BLaER1 treated with 17β-estradiol and CSF1 and Interleukin-3, amounts not matched to agents 10 nM and 100 nM (cell line): ENCODE results near the gene GXYLT2.
"Not testable (repeated sequence)": the region's sequence is repeated elsewhere in the genome, so short reads cannot be mapped to it uniquely, and the experiment has no call there.

Experiments used
- H3K27ac ChIP-seq, 11 experiments: shearing (Covaris generic); formaldehyde crosslinking; 2 replicates each; pipeline ENCODE4 v1.8.1; 2022
- H3K27me3 ChIP-seq, 11 experiments: shearing (Covaris generic); formaldehyde crosslinking; 2 replicates each; pipeline ENCODE4 v1.8.1; 2022
- H3K36me3 ChIP-seq, 11 experiments: shearing (Covaris generic); formaldehyde crosslinking; 2 replicates each; pipeline ENCODE4 v1.8.1; 2022
- H3K4me1 ChIP-seq, 10 experiments: shearing (Covaris generic); formaldehyde crosslinking; 2 replicates each; pipeline ENCODE4 v1.8.1; 2022
- H3K4me2 ChIP-seq, 11 experiments: shearing (Covaris generic); formaldehyde crosslinking; 2 replicates each; pipeline ENCODE4 v1.8.1; 2022
- H3K4me3 ChIP-seq, 10 experiments: shearing (Covaris generic); formaldehyde crosslinking; 2 replicates each; pipeline ENCODE4 v1.8.1; 2022
- H3K9ac ChIP-seq, 11 experiments: shearing (Covaris generic); formaldehyde crosslinking; 2 replicates each; pipeline ENCODE4 v1.8.1; 2022
- H3K9me3 ChIP-seq, 11 experiments: shearing (Covaris generic); formaldehyde crosslinking; replicated peaks in 1 of 11; 2 replicates each; pipeline ENCODE4 v1.8.1; 2022
- H4K20me1 ChIP-seq, 11 experiments: shearing (Covaris generic); formaldehyde crosslinking; 2 replicates each; pipeline ENCODE4 v1.8.1; 2022
- Cebpa-rat ChIP-seq, 11 experiments: shearing (Covaris generic); IDR thresholded peaks; 2 replicates each; pipeline ENCODE4 v1.8.1; 2022

GXYLT2 gene

GRCh38 chr3:72914383-72914782 lies 26.5 kb downstream of the GXYLT2 start:
- no peaks in the 10 kb centered on the region for H4K20me1 ChIP-seq
- no peaks in the 10 kb centered on the region for H3K4me1 ChIP-seq
- no peak overlapping the region for H3K4me3 ChIP-seq
- H3K27me3 ChIP-seq, result no peaks in the 10 kb centered on the region
- H3K9ac ChIP-seq, result no peak overlapping the region
- no peaks in the 10 kb centered on the region for H3K36me3 ChIP-seq
- no peaks in the 10 kb centered on the region for H3K9me3 ChIP-seq
- H3K4me2 ChIP-seq, result no peak overlapping the region
- H3K27ac ChIP-seq, result no peak overlapping the region
- no peak for TF ChIP-seq Cebpa-rat (IDR thresholded peaks at IDR 0.05)

GRCh38 chr3:72916250-72916649 lies 28.4 kb downstream of the GXYLT2 start:
- Histone ChIP-seq H3K27me3 (no peaks in the 10 kb centered on the region), H3K9me3 (no peaks in the 10 kb centered on the region), H3K36me3 (no peaks in the 10 kb centered on the region), H4K20me1 (no peaks in the 10 kb centered on the region), H3K4me2 (no peak overlapping the region), H3K9ac (no peak overlapping the region), H3K4me1 (no peaks in the 10 kb centered on the region), H3K27ac (no peak overlapping the region), H3K4me3 (no peak overlapping the region)
- TF ChIP-seq Cebpa-rat (IDR thresholded peaks at IDR 0.05), result no peak

GRCh38 chr3:72919520-72919919 lies 31.7 kb downstream of the GXYLT2 start:
- H3K9me3 ChIP-seq, result 0 out of 22 replicates have a peak, but pooled peaks cover 0 to 5% (median 0%) of the 10 kb centered on the region in 11 experiments
- H4K20me1 ChIP-seq, result no peaks in the 10 kb centered on the region
- H3K27me3 ChIP-seq, result no peaks in the 10 kb centered on the region
- H3K4me3 ChIP-seq, result no peak overlapping the region
- H3K9ac ChIP-seq, result no peak overlapping the region
- no peaks in the 10 kb centered on the region for H3K4me1 ChIP-seq
- no peaks in the 10 kb centered on the region for H3K36me3 ChIP-seq
- no peak for TF ChIP-seq Cebpa-rat (IDR thresholded peaks at IDR 0.05)
- H3K27ac ChIP-seq, result no peak overlapping the region
- no peak overlapping the region for H3K4me2 ChIP-seq

GRCh38 chr3:72924055-72924454 lies 36.2 kb downstream of the GXYLT2 start:
- no peaks in the 10 kb centered on the region for H3K27me3 ChIP-seq

GRCh38 chr3:72928781-72929735 lies 41.2 kb downstream of the GXYLT2 start:
- H3K4me1 ChIP-seq, H3K9ac ChIP-seq, H3K4me2 ChIP-seq, H3K27ac ChIP-seq, H3K27me3 ChIP-seq, H3K4me3 ChIP-seq, H4K20me1 ChIP-seq, H3K36me3 ChIP-seq: not testable (repeated sequence)
- peaks cover 0 to 15% (median 8%) of the 10 kb centered on the region in 11 experiments; a peak in 12 of 22 replicates for H3K9me3 ChIP-seq

More at GRCh38 chr3:72924055-72924454, 36.2 kb downstream of the GXYLT2 start:
- no peaks in the 10 kb centered on the region for H3K36me3 ChIP-seq
- no peak overlapping the region for H3K9ac ChIP-seq
- H4K20me1 ChIP-seq, result no peaks in the 10 kb centered on the region
- H3K4me1 ChIP-seq, result no peaks in the 10 kb centered on the region
- no peak for TF ChIP-seq Cebpa-rat (IDR thresholded peaks at IDR 0.05)
- H3K27ac ChIP-seq, result no peak overlapping the region
- H3K4me3 ChIP-seq, result no peak overlapping the region
- H3K4me2 ChIP-seq, result no peak overlapping the region
- peaks cover 0 to 14% (median 8%) of the 10 kb centered on the region in 11 experiments; a peak in 12 of 22 replicates for H3K9me3 ChIP-seq

GRCh38 chr3:72930754-72931153 lies 42.9 kb downstream of the GXYLT2 start:
- H3K27ac ChIP-seq, result no peak overlapping the region
- no peak overlapping the region for H3K4me3 ChIP-seq
- TF ChIP-seq Cebpa-rat (IDR thresholded peaks at IDR 0.05), result no peak
- H3K9me3 ChIP-seq, result peaks cover 0 to 13% (median 8%) of the 10 kb centered on the region in 11 experiments; a peak in 12 of 22 replicates
- no peaks in the 10 kb centered on the region for H3K4me1 ChIP-seq
- no peak overlapping the region for H3K9ac ChIP-seq
- no peaks in the 10 kb centered on the region for H3K27me3 ChIP-seq
- H4K20me1 ChIP-seq, result no peaks in the 10 kb centered on the region
- no peak overlapping the region for H3K4me2 ChIP-seq
- H3K36me3 ChIP-seq, result no peaks in the 10 kb centered on the region

- no peak for TF ChIP-seq Cebpa-rat (IDR thresholded peaks at IDR 0.05)
- Histone ChIP-seq H3K27me3 (no peaks in the 10 kb centered on the region), H3K36me3 (no peaks in the 10 kb centered on the region), H3K4me1 (no peaks in the 10 kb centered on the region), H4K20me1 (no peaks in the 10 kb centered on the region), H3K9ac (no peak overlapping the region), H3K4me2 (no peak overlapping the region), H3K4me3 (no peak overlapping the region), H3K27ac (no peak overlapping the region), H3K9me3 (peaks cover 0 to 13% (median 8%) of the 10 kb centered on the region in 11 experiments; a peak in 12 of 22 replicates)
These were observed 44.6 kb downstream of the GXYLT2 start for GRCh38 chr3:72932416-72932815.

- H3K27ac ChIP-seq, result peak overlapping the region in 1 of 11 experiments; percentile 10; a peak in 1 of 22 replicates
- peaks cover 0 to 7% (median 5%) of the 10 kb centered on the region in 10 experiments; a peak in 8 of 20 replicates for H3K4me1 ChIP-seq
- H3K9me3 ChIP-seq, result no peaks in the 10 kb centered on the region
- no peak overlapping the region for H3K9ac ChIP-seq
- H3K4me2 ChIP-seq, result peak overlapping the region in 4 of 11 experiments; percentile 1 to 22 (median 10); a peak in 5 of 22 replicates
- H3K36me3 ChIP-seq, result no peaks in the 10 kb centered on the region
- no peaks in the 10 kb centered on the region for H3K27me3 ChIP-seq
- no peak overlapping the region for H3K4me3 ChIP-seq
- H4K20me1 ChIP-seq, result no peaks in the 10 kb centered on the region
- TF ChIP-seq Cebpa-rat (IDR thresholded peaks at IDR 0.05), result peak in 9 of 11 experiments; percentile 64 to 94 (median 81); a peak in 17 of 22 replicates
These were observed 50.8 kb downstream of the GXYLT2 start for GRCh38 chr3:72938471-72939265.

GRCh38 chr3:72941245-72941644 lies 53.4 kb downstream of the GXYLT2 start:
- H3K9me3 ChIP-seq, result 0 out of 22 replicates have a peak, but pooled peaks cover 0 to 5% (median 0%) of the 10 kb centered on the region in 11 experiments
- H3K36me3 ChIP-seq, result no peaks in the 10 kb centered on the region
- no peak for TF ChIP-seq Cebpa-rat (IDR thresholded peaks at IDR 0.05)
- H4K20me1 ChIP-seq, result no peaks in the 10 kb centered on the region
- H3K4me2 ChIP-seq, result no peak overlapping the region
- H3K27ac ChIP-seq, result no peak overlapping the region
- H3K4me3 ChIP-seq, result no peak overlapping the region
- peaks cover 12 to 26% (median 20%) of the 10 kb centered on the region in 10 experiments for H3K4me1 ChIP-seq
- no peaks in the 10 kb centered on the region for H3K27me3 ChIP-seq
- no peak overlapping the region for H3K9ac ChIP-seq
